OCI-LY3 (cell line): Measurements from ENCODE around the gene COMMD1.

ENCODE experiments used
- CTCF ChIP-seq: fragments of 200-600, 300-600 bp; sonication (generic); IDR thresholded peaks from 2 replicates; pipeline ENCODE4 v1.5.1; 2014; ENCODE audit warnings: antibody characterized with exemption, low read length, low read depth
- EZH2phosphoT487 ChIP-seq: fragments of 200-600 bp; shearing (Covaris generic); IDR thresholded peaks from 2 replicates; pipeline ENCODE4 v1.6.1; 2018; ENCODE audit warnings: antibody characterized with exemption, mixed run types, low read depth

GRCh38 chr2:62036229-62036628 is 130.8 kb downstream of the COMMD1 start:
- TF ChIP-seq CTCF, result no peak
- no peak for TF ChIP-seq EZH2phosphoT487
